PC-3 (cell line): ENCODE measurements around the gene RFTN1. TPM values are rescaled to one million over a fixed set of nuclear protein-coding genes. Genes with fewer than 3 reads are reported as not detected.

Experiments
- ATAC-seq: fragments of 200-7000 bp; cut with Tn5 transposase; 2 replicates; pipeline ENCODE4 v1.9.1; 2020; ENCODE audit warnings: mild to moderate bottlenecking, moderate library complexity
- BruUV-seq: library from RNA; stranded (reverse); fragments of 400-500 nt; replicated peaks from 2 replicates; lab custom pipeline; 2021; lab: Mats Ljungman, UMichigan
- CTCF ChIA-PET: fragments of 300-600 bp; sonication (Branson Sonifier 250); formaldehyde crosslinking; loops from one replicate; lab custom pipeline; 2022; ENCODE audit warnings: antibody characterized with exemption; lab: Charles Lee
- POLR2A ChIA-PET: fragments of 300-600 bp; sonication (Branson Sonifier 250); formaldehyde crosslinking; loops from one replicate; lab custom pipeline; 2022; ENCODE audit warnings: antibody characterized with exemption; ENCODE audit not compliant: unreplicated experiment; lab: Charles Lee
- DNase-seq: peaks from one replicate; pipeline ENCODE4 v3.0.0-alpha.2; 2015
- H2AFZ ChIP-seq: fragments of 300-600 bp; sonication (generic); 2 replicates; pipeline ENCODE4 v1.6.0; 2016; ENCODE audit warnings: antibody characterized with exemption, low read length
- H3F3A ChIP-seq: fragments of 300-600 bp; sonication (generic); one replicate; pipeline ENCODE4 v1.6.0; 2017; ENCODE audit warnings: antibody characterized with exemption, low read length, control low read depth, mild to moderate bottlenecking; ENCODE audit not compliant: unreplicated experiment
- H3K27ac ChIP-seq: fragments of 300-600 bp; sonication (generic); 2 replicates; pipeline ENCODE4 v1.5.1; 2016; ENCODE audit warnings: mild to moderate bottlenecking, low read length
- H3K27me3 ChIP-seq: fragments of 300-600 bp; sonication (generic); 2 replicates; pipeline ENCODE4 v1.6.1; 2016; ENCODE audit warnings: low read length, mixed read lengths
- H3K36me3 ChIP-seq: fragments of 300-600 bp; sonication (generic); 2 replicates; pipeline ENCODE4 v1.6.1; 2016; ENCODE audit warnings: low read depth, mixed run types, low read length, mixed read lengths
- H3K4me1 ChIP-seq: fragments of 300-600 bp; sonication (generic); 2 replicates; pipeline ENCODE4 v1.5.1; 2016; ENCODE audit warnings: low read length; ENCODE audit not compliant: insufficient read depth
- H3K4me2 ChIP-seq: fragments of 300-600 bp; sonication (generic); 2 replicates; pipeline ENCODE4 v1.6.0; 2016; ENCODE audit warnings: low read length
- H3K4me3 ChIP-seq: fragments of 300-600 bp; sonication (generic); 2 replicates; pipeline ENCODE4 v1.5.1; 2016; ENCODE audit warnings: mild to moderate bottlenecking, low read length, mixed read lengths
- H3K79me2 ChIP-seq: fragments of 300-600 bp; sonication (generic); 2 replicates; pipeline ENCODE4 v1.6.1; 2017; ENCODE audit warnings: low read length, mixed read lengths
- H3K9ac ChIP-seq: fragments of 300-600 bp; sonication (generic); 2 replicates; pipeline ENCODE4 v1.6.0; 2016; ENCODE audit warnings: mild to moderate bottlenecking, low read length
- H3K9me2 ChIP-seq: fragments of 300-600 bp; sonication (generic); replicated peaks from 2 replicates; pipeline ENCODE4 v1.6.1; 2016; ENCODE audit warnings: mixed run types, low read length, mixed read lengths
- H3K9me3 ChIP-seq: fragments of 300-600 bp; sonication (generic); 2 replicates; pipeline ENCODE4 v1.6.1; 2016; ENCODE audit warnings: low read length, mixed read lengths
- H4K20me1 ChIP-seq: fragments of 300-600 bp; sonication (generic); 2 replicates; pipeline ENCODE4 v1.6.1; 2016; ENCODE audit warnings: low read length, mixed read lengths
- CTCF ChIP-seq: fragments of 300-600 bp; sonication (generic); conservative IDR thresholded peaks from 2 replicates; pipeline ENCODE4 v1.5.1; 2017; ENCODE audit warnings: antibody characterized with exemption, low read depth, mild to moderate bottlenecking, low read length
- EZH2 ChIP-seq: fragments of 300-600 bp; sonication (generic); IDR thresholded peaks from one replicate; pipeline ENCODE4 v1.6.1; 2017; ENCODE audit warnings: antibody characterized with exemption, mild to moderate bottlenecking, low read length; ENCODE audit not compliant: unreplicated experiment
- EZH2phosphoT487 ChIP-seq: fragments of 300-600 bp; sonication (generic); IDR thresholded peaks from 2 replicates; pipeline ENCODE4 v1.6.1; 2018; ENCODE audit warnings: mild to moderate bottlenecking, antibody characterized with exemption, low read length, borderline replicate concordance
- intact Hi-C: fragments of 100-400 bp; cut with micrococcal nuclease; formaldehyde crosslinking; loops from 2 replicates; pipeline ENCODE4 v1.9.0; 2023
- total RNA-seq: library from RNA; depleted of rRNA; stranded (reverse); fragments of >200 nt; gene quantifications from 2 replicates; pipeline ENCODE4 v1.2.3, GENCODE V29; 2014

RFTN1 gene
- total RNA-seq, 1 experiment from 2014 or later: 9.7 TPM

DNA sequence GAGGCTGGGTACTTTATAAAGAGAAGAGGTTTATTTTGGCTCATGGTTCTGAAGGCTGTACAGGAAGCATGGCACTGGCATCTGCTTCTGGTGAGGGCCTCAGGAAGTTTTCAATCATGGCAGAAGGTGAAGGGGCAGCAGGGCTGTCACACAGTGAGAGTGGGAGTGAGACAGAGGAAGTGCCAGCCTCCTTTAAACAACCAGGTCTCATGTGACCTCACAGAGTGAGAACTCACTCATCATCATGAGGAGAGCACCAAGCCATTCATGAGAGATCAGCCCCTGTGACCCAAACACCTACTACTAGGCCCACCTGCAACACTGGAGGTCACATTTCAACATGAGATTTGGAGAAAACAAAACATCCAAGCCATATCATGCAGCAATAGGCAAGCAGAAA lies 9.3 kb upstream of the RFTN1 start:
- H3K4me2 ChIP-seq: no peak overlapping the region
- H3K27ac ChIP-seq: no peak overlapping the region
- H2AFZ ChIP-seq: no peak overlapping the region
- no peaks in the 10 kb centered on the region for H3F3A ChIP-seq
- no peaks in the 10 kb centered on the region for H3K27me3 ChIP-seq
- H3K36me3 ChIP-seq: no peaks in the 10 kb centered on the region
- no peak overlapping the region for H3K4me3 ChIP-seq
- H4K20me1 ChIP-seq: no peaks in the 10 kb centered on the region
- ChIA-PET POLR2A (no interaction called here), CTCF (no interaction called here)
- 0 out of 2 replicates have a peak, but pooled peaks cover 4% of the 10 kb centered on the region for H3K9me3 ChIP-seq
- H3K9ac ChIP-seq: no peak overlapping the region
- no peaks in the 10 kb centered on the region for H3K9me2 ChIP-seq
- H3K4me1 ChIP-seq: peaks cover 11% of the 10 kb centered on the region
- no TSS peak for BruUV-seq
- no peaks in the 10 kb centered on the region for H3K79me2 ChIP-seq
- intact Hi-C loops: no loop called here
- ATAC-seq (no peak), DNase-seq (no peak)
- no peak for TF ChIP-seq EZH2
- no peak for TF ChIP-seq CTCF
- no peak for TF ChIP-seq EZH2phosphoT487

GRCh38 chr3:16520970-16521881 lies 7.7 kb upstream of the RFTN1 start:
- no peaks in the 10 kb centered on the region for H3F3A ChIP-seq
- CTCF ChIA-PET: no interaction called here
- no peak overlapping the region for H3K4me3 ChIP-seq
- no peak overlapping the region for H3K4me2 ChIP-seq
- POLR2A ChIA-PET: no interaction called here
- TF ChIP-seq EZH2 (no peak), EZH2phosphoT487 (no peak), CTCF (no peak)
- H4K20me1 ChIP-seq: no peaks in the 10 kb centered on the region
- ATAC-seq (no peak), DNase-seq (no peak)
- no TSS peak for BruUV-seq
- 0 out of 2 replicates have a peak, but pooled peaks cover 4% of the 10 kb centered on the region for H3K9me3 ChIP-seq
- no peaks in the 10 kb centered on the region for H3K9me2 ChIP-seq
- no peaks in the 10 kb centered on the region for H3K36me3 ChIP-seq
- H3K4me1 ChIP-seq: peaks cover 18% of the 10 kb centered on the region
- H3K9ac ChIP-seq: no peak overlapping the region
- no peaks in the 10 kb centered on the region for H3K79me2 ChIP-seq
- no peaks in the 10 kb centered on the region for H3K27me3 ChIP-seq
- H3K27ac ChIP-seq: no peak overlapping the region
- intact Hi-C loops: no loop called here
- no peak overlapping the region for H2AFZ ChIP-seq
